GM21737 (cell line): Measurements from ENCODE around the gene BCR.

Experiments used
- ATAC-seq: cut with Tn5 transposase; IDR thresholded peaks from one replicate; pipeline ENCODE4 v1.9.1; 2021; ENCODE audit warnings: mild to moderate bottlenecking, moderate library complexity; ENCODE audit not compliant: unreplicated experiment

The BCR gene

GRCh38 chr22:23227380-23227779, 47.1 kb downstream of the BCR start:
- no peak for ATAC-seq

DNA sequence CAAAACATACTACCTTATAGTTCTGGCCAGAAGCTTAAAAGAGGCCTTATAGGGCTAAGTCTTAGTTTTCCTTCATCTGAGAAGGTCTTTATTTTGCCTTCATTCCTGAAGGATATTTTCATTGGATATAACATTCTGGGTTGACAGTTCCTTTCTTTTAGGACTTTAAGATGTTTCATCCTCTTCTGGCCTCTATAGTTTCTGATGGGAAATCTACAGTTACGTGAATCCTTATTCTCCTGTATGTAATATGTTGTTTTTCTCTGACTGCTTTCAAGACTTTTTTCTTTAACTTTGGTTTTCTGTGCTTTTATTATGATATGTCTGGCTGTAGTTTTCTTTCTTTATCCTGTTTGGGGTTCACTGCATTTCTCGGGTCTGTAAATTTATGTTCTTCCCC, 48.2 kb downstream of the BCR start:
- no peak for ATAC-seq

- no peak for ATAC-seq
Observed at GRCh38 chr22:23229646-23230045, 49.3 kb downstream of the BCR start.

- no peak for ATAC-seq
Observed at GRCh38 chr22:23230348-23231068, 50.2 kb downstream of the BCR start.

DNA sequence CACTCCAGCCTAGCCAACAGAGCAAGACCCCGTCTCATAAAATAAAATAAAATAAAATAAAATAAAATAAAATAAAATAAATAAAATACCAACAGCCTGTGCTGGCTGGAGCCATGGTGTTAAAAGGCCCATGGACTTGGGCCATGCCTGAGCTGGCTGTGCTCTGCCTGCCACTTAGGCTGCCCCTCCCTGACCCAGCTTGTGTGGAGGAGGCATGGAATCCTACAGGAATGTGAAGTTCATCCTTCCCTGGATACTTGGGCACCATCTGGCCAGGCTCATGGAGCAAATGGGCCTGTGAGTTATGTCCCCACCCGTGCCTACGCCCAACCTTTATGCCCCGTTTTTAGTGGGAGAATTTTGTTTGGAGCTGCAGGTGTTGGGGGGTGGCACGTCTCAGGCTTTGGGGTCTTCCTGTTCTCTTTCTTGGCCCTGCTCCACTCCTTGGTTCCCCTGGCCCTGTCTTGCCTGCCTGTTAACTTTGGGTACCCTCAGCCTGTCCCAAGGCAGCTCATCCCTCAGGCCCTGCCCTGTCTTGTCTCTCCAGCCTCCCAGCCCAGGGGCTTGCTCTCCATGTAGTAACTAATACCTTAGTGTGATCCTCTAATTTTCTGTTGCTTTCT, 51.3 kb downstream of the BCR start:
- ATAC-seq: no peak

GRCh38 chr22:23232094-23232905, 52.0 kb downstream of the BCR start:
- no peak for ATAC-seq

DNA sequence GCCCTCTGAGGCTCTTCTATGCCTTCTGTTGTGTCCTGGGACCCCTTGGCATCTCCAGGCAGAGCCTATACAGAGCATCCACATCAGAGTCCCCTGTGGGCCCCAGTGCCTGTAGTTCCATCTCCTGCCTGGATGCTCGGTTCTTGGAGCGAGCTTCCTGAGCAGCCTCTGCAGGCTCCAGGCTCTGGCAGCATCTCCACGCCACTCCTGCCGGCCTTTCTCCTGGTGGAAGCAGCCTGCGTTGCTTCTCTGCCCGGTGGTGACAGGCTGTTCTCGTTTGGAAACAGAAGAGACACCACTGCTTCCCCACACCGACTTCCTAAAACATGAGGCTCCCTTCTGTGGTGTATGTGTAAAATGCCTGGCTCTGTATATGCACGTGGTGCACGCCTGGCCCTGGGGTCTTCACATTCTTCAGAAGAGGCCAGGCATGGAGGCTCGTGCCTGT, 52.8 kb downstream of the BCR start:
- ATAC-seq: no peak

DNA sequence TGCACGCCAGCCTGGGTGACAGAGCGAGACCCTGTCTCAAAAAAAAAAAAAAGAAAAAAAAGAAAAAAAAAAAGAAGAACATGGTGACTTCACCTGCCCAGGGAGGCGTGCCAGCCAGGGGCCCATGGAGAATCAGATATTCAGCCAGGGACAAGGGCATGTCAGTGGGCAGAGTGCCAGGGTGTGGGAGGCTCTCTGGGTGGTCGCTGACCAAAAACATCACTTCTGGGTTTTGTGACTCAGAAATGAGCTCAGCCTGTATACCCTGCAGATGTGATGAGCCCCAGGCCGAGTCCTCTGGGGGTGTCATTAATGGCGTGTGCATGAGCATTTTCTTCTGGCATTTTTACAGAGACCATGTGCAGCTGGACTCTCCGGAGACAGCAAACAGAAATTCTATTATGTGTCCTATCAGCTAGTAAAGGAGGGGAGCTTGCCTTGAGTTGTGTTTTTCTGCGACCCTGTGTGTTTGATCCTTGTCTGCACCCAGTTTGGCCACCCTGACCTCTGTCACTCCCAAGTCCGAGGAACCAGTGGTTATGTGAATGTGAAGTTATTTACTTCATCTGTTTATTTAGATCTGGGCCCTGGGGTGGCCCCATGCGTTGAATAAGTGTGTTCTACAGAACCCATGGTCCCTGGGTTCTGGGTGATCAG, 53.6 kb downstream of the BCR start:
- no peak for ATAC-seq

DNA sequence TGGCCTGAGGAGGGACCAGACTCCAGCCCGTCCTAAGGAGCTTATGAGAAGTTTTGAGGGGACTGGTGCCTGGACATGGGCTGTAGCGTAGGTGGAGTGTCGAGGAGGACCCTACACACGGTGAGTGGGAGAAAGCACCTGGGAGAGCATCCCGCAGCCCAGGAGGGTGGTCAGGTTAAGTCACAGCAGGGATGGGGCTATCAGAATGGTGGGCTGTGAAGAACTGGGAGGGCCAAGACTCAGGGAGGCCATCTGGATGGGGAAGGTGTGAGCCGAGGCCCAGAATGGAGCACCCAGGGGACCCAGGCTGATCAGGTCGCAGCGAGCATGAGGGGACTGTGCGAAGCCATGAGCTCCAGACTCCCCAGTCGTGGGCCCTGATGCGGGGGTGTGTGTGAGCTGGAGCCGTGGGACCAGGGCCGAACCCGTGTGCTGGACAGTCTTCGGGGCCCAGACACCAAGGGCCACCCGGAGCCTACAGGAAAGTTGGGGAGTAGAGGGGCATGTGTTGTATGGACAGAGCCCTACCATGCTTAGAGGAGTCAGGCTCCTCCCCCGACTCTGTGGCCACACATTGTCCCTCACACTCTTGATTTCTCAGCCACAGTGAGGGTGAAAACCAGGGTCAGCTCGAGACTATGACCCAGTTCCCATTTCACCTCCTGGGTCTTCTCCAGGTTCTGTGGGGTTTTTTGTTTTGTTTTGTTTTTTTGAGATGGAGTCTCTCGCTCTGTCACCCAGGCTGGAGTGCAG, 54.3 kb downstream of the BCR start:
- no peak for ATAC-seq

- no peak for ATAC-seq
Observed at GRCh38 chr22:23235425-23235824, 55.1 kb downstream of the BCR start.

DNA sequence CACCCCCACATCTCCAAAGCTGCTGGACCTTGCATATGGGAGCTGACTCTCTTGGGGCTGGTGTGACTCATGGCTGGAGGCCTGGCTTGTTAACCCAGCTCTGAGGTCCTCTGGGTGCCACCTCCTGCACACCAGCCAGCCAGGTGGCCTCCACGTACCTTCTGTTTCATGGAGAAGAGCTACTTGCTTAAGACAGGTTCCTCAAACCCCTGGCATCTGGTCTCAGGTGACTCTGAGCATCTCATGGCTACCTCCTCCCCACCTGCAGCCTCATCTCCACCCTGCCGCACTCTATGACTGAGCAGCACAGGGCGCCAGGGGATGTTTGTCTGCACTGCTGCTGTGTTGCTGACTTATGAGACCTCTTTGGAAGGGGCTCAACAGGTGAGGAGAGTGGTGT, 55.7 kb downstream of the BCR start:
- no peak for ATAC-seq

- ATAC-seq: no peak
Observed at GRCh38 chr22:23236440-23237184, 56.3 kb downstream of the BCR start.

DNA sequence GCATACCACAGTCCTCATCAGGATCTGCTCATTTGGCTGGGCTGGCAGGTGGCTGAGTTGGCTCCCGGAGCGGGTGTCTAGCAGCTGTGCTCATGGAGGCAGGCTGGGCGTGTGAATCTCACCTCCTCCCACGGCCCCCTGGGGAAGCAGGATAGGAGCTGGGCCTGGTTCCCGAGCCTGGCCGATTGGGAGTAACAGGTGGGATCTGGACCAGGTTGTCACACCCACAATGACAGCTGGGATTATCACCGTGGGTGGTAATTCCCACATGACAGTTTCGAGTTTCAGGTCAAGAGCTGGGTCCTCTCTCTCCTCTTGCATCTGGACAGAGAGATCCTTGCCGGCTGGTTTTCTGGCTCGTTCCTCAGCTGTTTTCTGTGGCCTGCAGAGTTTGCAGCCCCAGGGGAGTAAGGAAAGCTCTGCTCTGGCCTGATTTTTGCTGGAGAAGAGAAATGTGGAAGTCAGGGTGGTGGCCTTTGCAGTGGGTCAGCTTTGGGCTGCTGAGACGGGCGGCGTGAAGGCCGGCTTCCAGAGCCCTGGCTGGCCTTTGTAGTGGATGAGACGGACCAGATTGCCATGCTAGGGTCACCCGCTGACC, 57.0 kb downstream of the BCR start:
- ATAC-seq: no peak

DNA sequence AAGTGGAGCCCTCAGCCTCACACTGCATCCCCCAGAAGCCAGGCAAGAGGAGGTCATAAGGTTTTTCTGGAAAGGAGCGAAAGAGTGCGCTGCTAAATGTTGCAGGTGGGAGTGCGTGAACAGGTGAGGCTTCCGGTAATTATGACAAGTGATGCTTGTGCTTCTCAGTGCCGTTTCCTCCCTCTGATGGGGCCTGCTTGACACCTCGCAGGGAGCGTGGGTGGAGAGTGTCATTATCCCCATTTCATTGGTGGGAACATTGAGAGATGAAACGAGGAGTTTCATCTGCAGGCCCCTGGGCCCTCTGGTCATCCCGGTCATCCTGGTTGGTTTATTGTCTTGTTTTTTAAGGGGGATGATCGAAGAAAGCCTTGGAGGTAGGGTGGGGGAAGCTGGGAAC, 57.5 kb downstream of the BCR start:
- no peak for ATAC-seq

DNA sequence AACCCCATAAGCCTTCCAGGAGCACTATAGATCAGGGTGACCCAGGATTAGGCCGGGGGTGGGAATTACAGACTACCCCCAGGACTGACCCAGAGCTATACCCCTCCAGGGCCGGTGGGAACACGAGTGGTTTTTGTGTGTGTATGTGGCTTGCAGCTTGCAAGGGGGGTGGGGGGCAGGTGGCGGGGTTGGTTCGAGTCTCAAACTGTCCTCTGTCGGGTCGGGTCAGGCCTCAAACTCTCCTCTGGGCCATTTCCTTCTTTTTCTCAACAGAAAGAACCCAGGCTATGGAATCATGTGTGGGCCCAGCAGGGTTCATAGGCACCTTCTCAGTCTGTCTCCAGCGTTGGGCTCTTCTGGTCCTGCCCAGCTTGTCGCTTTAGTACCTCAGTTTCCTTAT, 58.4 kb downstream of the BCR start:
- no peak for ATAC-seq

GRCh38 chr22:23239429-23239828, 59.1 kb downstream of the BCR start:
- no peak for ATAC-seq

DNA sequence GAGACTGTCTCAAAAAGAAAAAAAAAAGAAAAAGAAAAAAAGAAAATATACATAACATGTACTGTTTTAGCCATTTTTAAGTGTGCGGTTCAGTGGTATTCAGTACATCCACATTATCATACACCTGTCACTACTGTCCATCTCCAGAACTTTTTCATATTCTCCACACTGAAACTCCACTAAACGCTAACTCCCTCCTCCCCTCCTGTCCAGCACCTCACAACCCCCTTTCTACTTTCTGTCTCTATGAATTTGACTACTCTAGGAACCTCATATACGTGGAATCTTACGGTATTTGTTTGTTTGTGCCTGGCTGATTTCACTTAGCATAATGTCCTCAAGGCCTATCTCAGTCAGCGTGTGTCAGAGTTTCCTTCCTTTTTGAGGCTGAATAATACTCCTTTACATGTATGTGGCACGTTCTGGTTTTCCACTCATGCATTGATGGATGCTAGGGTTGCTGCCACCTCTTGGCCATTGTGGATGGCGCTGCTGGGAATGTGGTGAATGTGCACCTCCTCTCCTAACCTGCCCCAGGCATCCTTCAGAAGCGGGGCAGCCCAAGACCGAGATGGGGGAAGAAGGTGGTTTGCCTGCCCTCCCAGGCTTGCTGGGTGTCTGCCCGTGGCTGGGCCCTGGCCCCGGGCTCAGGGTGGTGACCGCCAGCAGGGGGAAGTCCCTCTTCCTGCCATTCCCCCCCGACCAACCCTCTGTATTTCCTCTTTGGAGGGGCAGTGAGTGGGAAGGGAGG, 60.5 kb downstream of the BCR start:
- no peak for ATAC-seq

- no peak for ATAC-seq
Observed at GRCh38 chr22:23241562-23242472, 61.5 kb downstream of the BCR start.
